ENCODE results near the gene PRIMA1.

The PRIMA1 gene

GRCh38 chr14:93708800-93709199, 79.5 kb downstream of the PRIMA1 start:
- DNase-seq = no peak

GRCh38 chr14:93708311-93708734, 80.0 kb downstream of the PRIMA1 start:
- DNase-seq = no peak

GRCh38 chr14:93707475-93707874, 80.8 kb downstream of the PRIMA1 start:
- DNase-seq = no peak

GRCh38 chr14:93706360-93706955, 81.8 kb downstream of the PRIMA1 start:
- no peak for DNase-seq

- no peak for DNase-seq
These were observed 82.7 kb downstream of the PRIMA1 start for GRCh38 chr14:93705513-93706156.

- DNase-seq = no peak
These were observed 84.3 kb downstream of the PRIMA1 start for GRCh38 chr14:93703941-93704340.

GRCh38 chr14:93702946-93703345, 85.3 kb downstream of the PRIMA1 start:
- DNase-seq = no peak

GRCh38 chr14:93701562-93701961, 86.7 kb downstream of the PRIMA1 start:
- no peak for DNase-seq

GRCh38 chr14:93700928-93701327, 87.4 kb downstream of the PRIMA1 start:
- DNase-seq = no peak

- no peak for DNase-seq
These were observed 94.4 kb downstream of the PRIMA1 start for GRCh38 chr14:93693914-93694313.

- no peak for DNase-seq
These were observed 97.1 kb downstream of the PRIMA1 start for GRCh38 chr14:93691042-93691780.

- DNase-seq = no peak
These were observed 98.1 kb downstream of the PRIMA1 start for GRCh38 chr14:93690146-93690545.

GRCh38 chr14:93688820-93689219, 99.5 kb downstream of the PRIMA1 start:
- no peak for DNase-seq

GRCh38 chr14:93688239-93688666, 100.0 kb downstream of the PRIMA1 start:
- DNase-seq = no peak

- no peak for DNase-seq
These were observed 102.0 kb downstream of the PRIMA1 start for GRCh38 chr14:93686268-93686667.

- DNase-seq = no peak
These were observed 103.0 kb downstream of the PRIMA1 start for GRCh38 chr14:93685121-93685895.

GRCh38 chr14:93683226-93683625, 105.1 kb downstream of the PRIMA1 start:
- DNase-seq = no peak

- DNase-seq = no peak
These were observed 105.8 kb downstream of the PRIMA1 start for GRCh38 chr14:93682459-93682858.

GRCh38 chr14:93676416-93676958, 111.8 kb downstream of the PRIMA1 start:
- no peak for DNase-seq

GRCh38 chr14:93675651-93676050, 112.6 kb downstream of the PRIMA1 start:
- DNase-seq = no peak

- no peak for DNase-seq
These were observed 113.9 kb downstream of the PRIMA1 start for GRCh38 chr14:93674343-93674742.

- DNase-seq = no peak
These were observed 118.7 kb downstream of the PRIMA1 start for GRCh38 chr14:93669632-93670031.
